Spleen (tissue), 7 donors: ENCODE results near the gene ITPKC.

Experiments
- POLR2A ChIP-seq, 3 donors: fragments of 450-650 bp; IDR thresholded peaks; one replicate each; pipeline ENCODE4 v1.5.1; 2017; ENCODE audit warnings: antibody characterized with exemption in 3 of 3, mild to moderate bottlenecking in 1 of 3
- POLR2AphosphoS5 ChIP-seq, 3 donors: sonication (generic); formaldehyde crosslinking; IDR thresholded peaks; one replicate each; pipeline ENCODE4 v1.5.1; 2017; ENCODE audit warnings: antibody characterized with exemption in 3 of 3
- TF ChIP-seq, protein P1 (sequence below), 11 experiments: fragments of 200-600 bp in 7 of 11; fragments of 450-650 bp in 4 of 11; sonication (generic) in 4 of 11; IDR thresholded peaks in 8 of 11; conservative IDR thresholded peaks in 3 of 11; 1 replicate in 7 of 11; 2 replicates in 4 of 11; pipeline versions ENCODE4 v1.4.0 to v1.8.0; 2016 to 2021; ENCODE audit warnings: antibody characterized with exemption in 11 of 11, inconsistent platforms in 4 of 11, mild to moderate bottlenecking in 1 of 11
- donor health status: DM: no; HTN: no; CAD: no; lungs with moderate emphysema.
- donor health status: DM: no; HTN: no; CAD: no.
- donor health status: DM: no; HTN: no; CAD: no.

DNA sequence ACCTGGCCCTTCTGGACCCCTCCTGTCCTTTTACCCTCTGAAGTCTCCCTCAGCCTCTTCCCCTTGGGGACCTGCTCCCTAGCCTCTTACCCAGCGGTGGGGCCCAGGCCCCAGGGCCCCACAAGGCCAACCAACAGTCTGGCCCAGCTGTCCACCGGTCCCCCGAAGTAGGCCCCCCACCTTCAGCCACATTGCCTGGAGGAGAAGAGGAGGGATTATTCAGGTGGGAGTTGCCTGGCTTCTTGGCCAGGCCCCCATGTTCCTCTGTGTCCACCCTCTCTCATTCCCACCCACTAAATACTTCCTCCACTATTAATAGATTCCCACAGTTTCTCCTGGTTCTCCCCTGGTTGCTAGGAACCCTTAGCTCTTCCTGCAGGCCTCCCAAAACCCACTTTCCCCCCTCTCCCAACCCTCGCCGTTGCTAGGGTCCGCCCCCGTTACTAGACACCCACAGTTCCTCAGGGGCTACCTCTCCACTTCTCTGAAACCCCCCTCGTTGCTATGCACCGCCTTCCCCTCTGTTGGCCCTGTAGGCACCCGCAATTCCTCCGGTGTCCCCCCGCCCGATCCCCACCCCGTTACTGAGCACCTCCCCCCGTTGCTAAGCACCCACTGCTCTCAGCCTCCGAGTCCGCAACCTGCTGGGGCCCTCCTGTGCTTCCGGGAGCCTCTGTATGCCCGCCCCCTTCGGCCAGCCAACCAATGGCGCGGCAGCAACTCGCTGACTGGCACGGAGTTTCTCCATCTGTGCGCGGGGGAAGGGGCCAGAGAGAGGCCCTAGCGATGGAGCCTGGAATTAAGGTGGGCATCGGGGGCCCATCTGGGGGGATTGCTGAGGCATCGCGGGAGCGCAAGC is 2.2 kb upstream of the ITPKC start:
- TF ChIP-seq, protein P1, sequence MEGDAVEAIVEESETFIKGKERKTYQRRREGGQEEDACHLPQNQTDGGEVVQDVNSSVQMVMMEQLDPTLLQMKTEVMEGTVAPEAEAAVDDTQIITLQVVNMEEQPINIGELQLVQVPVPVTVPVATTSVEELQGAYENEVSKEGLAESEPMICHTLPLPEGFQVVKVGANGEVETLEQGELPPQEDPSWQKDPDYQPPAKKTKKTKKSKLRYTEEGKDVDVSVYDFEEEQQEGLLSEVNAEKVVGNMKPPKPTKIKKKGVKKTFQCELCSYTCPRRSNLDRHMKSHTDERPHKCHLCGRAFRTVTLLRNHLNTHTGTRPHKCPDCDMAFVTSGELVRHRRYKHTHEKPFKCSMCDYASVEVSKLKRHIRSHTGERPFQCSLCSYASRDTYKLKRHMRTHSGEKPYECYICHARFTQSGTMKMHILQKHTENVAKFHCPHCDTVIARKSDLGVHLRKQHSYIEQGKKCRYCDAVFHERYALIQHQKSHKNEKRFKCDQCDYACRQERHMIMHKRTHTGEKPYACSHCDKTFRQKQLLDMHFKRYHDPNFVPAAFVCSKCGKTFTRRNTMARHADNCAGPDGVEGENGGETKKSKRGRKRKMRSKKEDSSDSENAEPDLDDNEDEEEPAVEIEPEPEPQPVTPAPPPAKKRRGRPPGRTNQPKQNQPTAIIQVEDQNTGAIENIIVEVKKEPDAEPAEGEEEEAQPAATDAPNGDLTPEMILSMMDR (IDR thresholded peaks at IDR 0.05 in 8 of 11, conservative IDR thresholded peaks at IDR 0.05 in 3 of 11): peak in 2 of 11 experiments; percentile 17 to 20
- TF ChIP-seq POLR2A (IDR thresholded peaks at IDR 0.05) (no peak), POLR2AphosphoS5 (IDR thresholded peaks at IDR 0.05) (peak; percentile 49 to 81 (median 73))
